Mesendoderm (in vitro differentiated cells): Measurements from ENCODE around the gene APOBEC3A.

Source experiments
- DNase-seq: peaks from one replicate; pipeline ENCODE4 v3.0.0; 2013
- H2AK5ac ChIP-seq: 2 replicates; pipeline ENCODE4 v1.6.1; 2013; ENCODE audit warnings: low read length, inconsistent platforms
- H2BK120ac ChIP-seq: 2 replicates; pipeline ENCODE4 v1.6.1; 2013; ENCODE audit warnings: low read depth, mild to moderate bottlenecking, low read length, moderate library complexity, mixed read lengths
- H2BK15ac ChIP-seq: replicated peaks from 2 replicates; pipeline ENCODE4 v1.6.1; 2013; ENCODE audit warnings: low read depth, mild to moderate bottlenecking, moderate library complexity
- H2BK5ac ChIP-seq: 2 replicates; pipeline ENCODE4 v1.6.1; 2013; ENCODE audit warnings: low read length, inconsistent platforms
- H3K18ac ChIP-seq: 2 replicates; pipeline ENCODE4 v1.6.1; 2013; ENCODE audit warnings: mild to moderate bottlenecking, low read length, mixed read lengths
- H3K23ac ChIP-seq: one replicate; pipeline ENCODE4 v1.6.1; 2013; ENCODE audit warnings: low read length
- H3K27ac ChIP-seq: 2 replicates; pipeline ENCODE4 v1.5.1; 2013; ENCODE audit warnings: low read depth, mild to moderate bottlenecking, inconsistent platforms, low read length, moderate library complexity
- H3K27me3 ChIP-seq: 2 replicates; pipeline ENCODE4 v1.6.1; 2013; ENCODE audit warnings: low read length, control low read depth, mild to moderate bottlenecking, inconsistent platforms; ENCODE audit not compliant: insufficient read depth, poor library complexity
- H3K36me3 ChIP-seq: 2 replicates; pipeline ENCODE4 v1.6.1; 2013; ENCODE audit warnings: low read length, inconsistent platforms; ENCODE audit not compliant: control insufficient read depth, insufficient read depth
- H3K4ac ChIP-seq: one replicate; pipeline ENCODE4 v1.6.1; 2013; ENCODE audit warnings: low read depth, mild to moderate bottlenecking, low read length, moderate library complexity
- H3K4me1 ChIP-seq: 2 replicates; pipeline ENCODE4 v1.6.1; 2013; ENCODE audit warnings: low read depth, low read length, inconsistent platforms; ENCODE audit not compliant: control insufficient read depth
- H3K4me2 ChIP-seq: 2 replicates; pipeline ENCODE4 v1.6.1; 2013; ENCODE audit warnings: low read length
- H3K4me3 ChIP-seq: 2 replicates; pipeline ENCODE4 v1.5.1; 2013; ENCODE audit warnings: mild to moderate bottlenecking, low read length
- H3K56ac ChIP-seq: one replicate; pipeline ENCODE4 v1.6.1; 2013; ENCODE audit warnings: low read length
- H3K79me1 ChIP-seq: 2 replicates; pipeline ENCODE4 v1.6.1; 2013; ENCODE audit warnings: low read length, inconsistent platforms
- H3K79me2 ChIP-seq: 2 replicates; pipeline ENCODE4 v1.6.1; 2013; ENCODE audit warnings: mild to moderate bottlenecking, low read length; ENCODE audit not compliant: control insufficient read depth, insufficient read depth
- H3K9ac ChIP-seq: 2 replicates; pipeline ENCODE4 v1.6.1; 2013; ENCODE audit warnings: low read length, inconsistent platforms
- H4K5ac ChIP-seq: one replicate; pipeline ENCODE4 v1.6.1; 2013; ENCODE audit warnings: low read length
- H4K8ac ChIP-seq: one replicate; pipeline ENCODE4 v1.6.1; 2013; ENCODE audit warnings: low read depth, mild to moderate bottlenecking, control low read depth, low read length, moderate library complexity
- WGBS: extraction: QIAGEN DNeasy Blood & Tissue Kit; methylation state at CpG from one replicate; pipeline ENCODE4 v1.1.7; 2013; ENCODE audit warnings: low lambda C conversion rate, missing lambda C conversion rate; ENCODE audit not compliant: insufficient coverage; ENCODE audit errors: extremely low coverage; 5-methylcytosine and 5-hydroxymethylcytosine counted together

The APOBEC3A gene

GRCh38 chr22:38938221-38938620 is 19.2 kb upstream of the APOBEC3A start:
- DNase-seq, result no peak
- H4K5ac ChIP-seq, result no peak overlapping the region
- H3K56ac ChIP-seq, result no peak overlapping the region
- no peak overlapping the region for H3K23ac ChIP-seq
- no peaks in the 10 kb centered on the region for H3K79me2 ChIP-seq
- no peaks in the 10 kb centered on the region for H3K27me3 ChIP-seq
- H2AK5ac ChIP-seq, result no peak overlapping the region
- no peak overlapping the region for H3K9ac ChIP-seq
- no peak overlapping the region for H4K8ac ChIP-seq
- no CpG with 5 or more reads among the region's 11 CpGs for WGBS
- H3K79me1 ChIP-seq, result no peaks in the 10 kb centered on the region
- no peaks in the 10 kb centered on the region for H3K36me3 ChIP-seq
- H3K4me1 ChIP-seq, result no peaks in the 10 kb centered on the region
- no peak overlapping the region for H3K4me2 ChIP-seq
- H3K18ac ChIP-seq, result no peak overlapping the region
- H3K4ac ChIP-seq, result no peak overlapping the region
- no peak overlapping the region for H3K4me3 ChIP-seq
- no peak overlapping the region for H2BK120ac ChIP-seq
- no peak overlapping the region for H2BK15ac ChIP-seq
- no peak overlapping the region for H2BK5ac ChIP-seq
- no peak overlapping the region for H3K27ac ChIP-seq

DNA sequence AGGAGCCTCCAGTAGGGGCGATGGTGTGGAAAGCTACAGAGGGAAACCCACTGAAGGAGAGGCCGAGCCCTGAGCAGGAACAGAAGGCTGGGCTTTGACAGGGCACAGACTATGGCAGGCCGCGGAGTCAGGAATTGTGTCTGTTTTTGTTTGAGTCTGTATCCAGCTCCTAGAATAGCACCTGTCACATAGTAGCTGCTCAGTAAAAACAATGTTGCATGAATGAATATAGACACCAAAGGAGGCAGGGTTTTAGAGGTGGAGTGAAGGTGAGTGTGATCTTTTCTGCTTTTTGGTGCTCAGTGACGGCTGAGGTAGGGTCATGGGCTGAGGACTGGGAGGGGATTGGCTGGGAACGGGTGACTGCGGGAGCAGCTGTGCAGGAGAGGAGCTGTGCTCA is 18.5 kb upstream of the APOBEC3A start:
- H2BK15ac ChIP-seq, result no peak overlapping the region
- H3K79me1 ChIP-seq, result no peaks in the 10 kb centered on the region
- H3K9ac ChIP-seq, result no peak overlapping the region
- no peak overlapping the region for H2BK120ac ChIP-seq
- H4K8ac ChIP-seq, result no peak overlapping the region
- no peak overlapping the region for H3K56ac ChIP-seq
- no peak overlapping the region for H3K4ac ChIP-seq
- H3K18ac ChIP-seq, result no peak overlapping the region
- H3K27ac ChIP-seq, result no peak overlapping the region
- H2BK5ac ChIP-seq, result no peak overlapping the region
- no peak overlapping the region for H3K23ac ChIP-seq
- no peaks in the 10 kb centered on the region for H3K4me1 ChIP-seq
- no peaks in the 10 kb centered on the region for H3K27me3 ChIP-seq
- H4K5ac ChIP-seq, result no peak overlapping the region
- H3K4me3 ChIP-seq, result no peak overlapping the region
- no CpG with 5 or more reads among the region's 7 CpGs for WGBS
- no peak overlapping the region for H3K4me2 ChIP-seq
- H3K79me2 ChIP-seq, result no peaks in the 10 kb centered on the region
- no peak for DNase-seq
- no peak overlapping the region for H2AK5ac ChIP-seq
- H3K36me3 ChIP-seq, result no peaks in the 10 kb centered on the region

- Histone ChIP-seq H2AK5ac (no peak overlapping the region), H4K5ac (no peak overlapping the region), H3K27ac (no peak overlapping the region), H3K4me2 (no peak overlapping the region), H3K23ac (no peak overlapping the region), H3K27me3 (no peaks in the 10 kb centered on the region), H3K79me1 (no peaks in the 10 kb centered on the region), H3K4me3 (no peak overlapping the region), H3K4me1 (no peaks in the 10 kb centered on the region), H2BK120ac (no peak overlapping the region), H3K56ac (no peak overlapping the region), H4K8ac (no peak overlapping the region), H3K9ac (no peak overlapping the region), H2BK15ac (no peak overlapping the region), H3K18ac (no peak overlapping the region), H3K36me3 (no peaks in the 10 kb centered on the region), H3K4ac (no peak overlapping the region), H3K79me2 (no peaks in the 10 kb centered on the region), H2BK5ac (no peak overlapping the region)
- no CpG with 5 or more reads among the region's 6 CpGs for WGBS
- DNase-seq, result no peak
These were observed 16.5 kb upstream of the APOBEC3A start for GRCh38 chr22:38940811-38941384.

- no peak overlapping the region for H3K56ac ChIP-seq
- no peak overlapping the region for H2BK15ac ChIP-seq
- no peaks in the 10 kb centered on the region for H3K79me1 ChIP-seq
- H3K27me3 ChIP-seq, result no peaks in the 10 kb centered on the region
- H3K9ac ChIP-seq, result no peak overlapping the region
- no peaks in the 10 kb centered on the region for H3K36me3 ChIP-seq
- no peak overlapping the region for H2BK5ac ChIP-seq
- no peak overlapping the region for H2BK120ac ChIP-seq
- no peak overlapping the region for H3K23ac ChIP-seq
- H3K4me1 ChIP-seq, result no peaks in the 10 kb centered on the region
- H3K4me2 ChIP-seq, result no peak overlapping the region
- no peak overlapping the region for H4K8ac ChIP-seq
- H3K18ac ChIP-seq, result no peak overlapping the region
- no CpG with 5 or more reads among the region's 13 CpGs for WGBS
- H2AK5ac ChIP-seq, result no peak overlapping the region
- no peak overlapping the region for H3K27ac ChIP-seq
- H3K4me3 ChIP-seq, result no peak overlapping the region
- no peak overlapping the region for H3K4ac ChIP-seq
- no peak overlapping the region for H4K5ac ChIP-seq
- DNase-seq, result no peak
- H3K79me2 ChIP-seq, result no peaks in the 10 kb centered on the region
These were observed 15.9 kb upstream of the APOBEC3A start for GRCh38 chr22:38941488-38941987.

DNA sequence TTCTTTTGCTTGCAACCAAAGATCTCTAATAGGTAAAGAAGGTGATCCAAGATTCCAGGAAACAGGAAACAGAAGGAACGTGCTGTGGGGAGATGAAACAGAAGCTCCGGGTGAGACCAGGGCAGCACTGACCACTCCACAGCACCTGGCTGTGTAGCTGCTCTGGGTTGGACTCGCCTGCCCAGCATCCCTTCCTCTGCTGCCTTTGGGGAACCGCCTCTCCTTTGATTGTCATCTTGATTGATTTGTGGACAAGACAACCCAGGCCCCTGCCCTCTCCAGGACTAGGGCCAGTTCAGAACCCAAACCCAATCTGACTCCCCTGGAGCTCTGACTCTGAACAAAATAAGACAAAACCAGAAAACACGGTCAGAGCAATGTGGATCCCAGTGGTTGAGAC is 14.7 kb upstream of the APOBEC3A start:
- DNase-seq, result no peak
- H3K27me3 ChIP-seq, result no peaks in the 10 kb centered on the region
- H3K27ac ChIP-seq, result no peak overlapping the region
- H3K4me1 ChIP-seq, result no peaks in the 10 kb centered on the region
- H3K79me2 ChIP-seq, result no peaks in the 10 kb centered on the region
- no peak overlapping the region for H3K23ac ChIP-seq
- no peak overlapping the region for H3K56ac ChIP-seq
- no CpG with 5 or more reads among the region's 5 CpGs for WGBS
- H3K18ac ChIP-seq, result no peak overlapping the region
- H3K9ac ChIP-seq, result no peak overlapping the region
- H4K5ac ChIP-seq, result no peak overlapping the region
- H2BK5ac ChIP-seq, result no peak overlapping the region
- H2AK5ac ChIP-seq, result no peak overlapping the region
- no peak overlapping the region for H3K4me3 ChIP-seq
- no peak overlapping the region for H3K4me2 ChIP-seq
- no peaks in the 10 kb centered on the region for H3K36me3 ChIP-seq
- no peak overlapping the region for H3K4ac ChIP-seq
- H2BK15ac ChIP-seq, result no peak overlapping the region
- H2BK120ac ChIP-seq, result no peak overlapping the region
- H3K79me1 ChIP-seq, result no peaks in the 10 kb centered on the region
- no peak overlapping the region for H4K8ac ChIP-seq

- no peak overlapping the region for H3K9ac ChIP-seq
- no peaks in the 10 kb centered on the region for H3K27me3 ChIP-seq
- no CpG with 5 or more reads among the region's 9 CpGs for WGBS
- no peak overlapping the region for H3K23ac ChIP-seq
- H3K4me3 ChIP-seq, result no peak overlapping the region
- H3K4ac ChIP-seq, result no peak overlapping the region
- no peak overlapping the region for H3K27ac ChIP-seq
- no peak overlapping the region for H2BK15ac ChIP-seq
- no peak overlapping the region for H2BK120ac ChIP-seq
- no peak overlapping the region for H2AK5ac ChIP-seq
- no peak overlapping the region for H3K4me2 ChIP-seq
- peak; percentile 39 for DNase-seq
- H3K56ac ChIP-seq, result peak overlapping the region; percentile 40
- no peak overlapping the region for H3K18ac ChIP-seq
- no peaks in the 10 kb centered on the region for H3K79me1 ChIP-seq
- H3K36me3 ChIP-seq, result no peaks in the 10 kb centered on the region
- no peak overlapping the region for H2BK5ac ChIP-seq
- no peaks in the 10 kb centered on the region for H3K79me2 ChIP-seq
- H4K5ac ChIP-seq, result no peak overlapping the region
- no peak overlapping the region for H4K8ac ChIP-seq
- H3K4me1 ChIP-seq, result no peaks in the 10 kb centered on the region
These were observed 14.2 kb upstream of the APOBEC3A start for GRCh38 chr22:38943201-38943600.
